ENCODE measurements around the gene UQCC5.
A peak's percentile ranks its signal among the peaks of the same experiment; 100 is the strongest.

The UQCC5 gene

GRCh38 chr3:52533623-52534280, 2.7 kb upstream of the UQCC5 start, which contains the start of gene NT5DC2:
TSS of gene NT5DC2 (minus strand) at chr3:52533857. CDS start at chr3:52533737, 120 bp downstream.
- TF ChIP-seq POLR2A (IDR thresholded peaks at IDR 0.05; ENCODE audit: low read depth, low read length): no peak
- no peak for TF ChIP-seq POLR2AphosphoS5 (IDR thresholded peaks at IDR 0.05; ENCODE audit: low read depth, low read length)
- TF ChIP-seq POU2F2 (IDR thresholded peaks at IDR 0.05; ENCODE audit: low read depth, low read length): no peak
- TF ChIP-seq PAX5 (IDR thresholded peaks at IDR 0.05; ENCODE audit: insufficient read depth, low read length, severe bottlenecking): no peak
- no peak for TF ChIP-seq TAF1 (IDR thresholded peaks at IDR 0.05; ENCODE audit: low read depth, low read length)
- TF ChIP-seq SPI1 (IDR thresholded peaks at IDR 0.05; ENCODE audit: low read depth, low read length): no peak
- peak; percentile 83 for FAIRE-seq
- DNase-seq (ENCODE audit: insufficient read length, low spot score): peak; percentile 93

- no peak for DNase-seq (ENCODE audit: insufficient read length, low spot score)
- TF ChIP-seq SPI1 (IDR thresholded peaks at IDR 0.05; ENCODE audit: low read depth, low read length): no peak
- TF ChIP-seq TAF1 (IDR thresholded peaks at IDR 0.05; ENCODE audit: low read depth, low read length): no peak
- no peak for TF ChIP-seq PAX5 (IDR thresholded peaks at IDR 0.05; ENCODE audit: insufficient read depth, low read length, severe bottlenecking)
- TF ChIP-seq POLR2A (IDR thresholded peaks at IDR 0.05; ENCODE audit: low read depth, low read length): no peak
- TF ChIP-seq POU2F2 (IDR thresholded peaks at IDR 0.05; ENCODE audit: low read depth, low read length): no peak
- peak; percentile 43 for FAIRE-seq
These were observed 1.9 kb upstream of the UQCC5 start for GRCh38 chr3:52534281-52535183.

GRCh38 chr3:52535411-52536111, 844 bp upstream of the UQCC5 start:
- no peak for TF ChIP-seq PAX5 (IDR thresholded peaks at IDR 0.05; ENCODE audit: insufficient read depth, low read length, severe bottlenecking)
- TF ChIP-seq POU2F2 (IDR thresholded peaks at IDR 0.05; ENCODE audit: low read depth, low read length): no peak
- TF ChIP-seq POLR2AphosphoS5 (IDR thresholded peaks at IDR 0.05; ENCODE audit: low read depth, low read length): no peak
- no peak for TF ChIP-seq POLR2A (IDR thresholded peaks at IDR 0.05; ENCODE audit: low read depth, low read length)
- no peak for TF ChIP-seq TAF1 (IDR thresholded peaks at IDR 0.05; ENCODE audit: low read depth, low read length)
- TF ChIP-seq SPI1 (IDR thresholded peaks at IDR 0.05; ENCODE audit: low read depth, low read length): no peak
- no peak for DNase-seq (ENCODE audit: insufficient read length, low spot score)
- peak; percentile 52 for FAIRE-seq

GRCh38 chr3:52536112-52536368, 365 bp upstream of the UQCC5 start:
- FAIRE-seq (no peak), DNase-seq (ENCODE audit: insufficient read length, low spot score) (no peak)
- TF ChIP-seq POLR2A (IDR thresholded peaks at IDR 0.05; ENCODE audit: low read depth, low read length) (no peak), POLR2AphosphoS5 (IDR thresholded peaks at IDR 0.05; ENCODE audit: low read depth, low read length) (no peak), POU2F2 (IDR thresholded peaks at IDR 0.05; ENCODE audit: low read depth, low read length) (no peak), TAF1 (IDR thresholded peaks at IDR 0.05; ENCODE audit: low read depth, low read length) (no peak), SPI1 (IDR thresholded peaks at IDR 0.05; ENCODE audit: low read depth, low read length) (no peak), PAX5 (IDR thresholded peaks at IDR 0.05; ENCODE audit: insufficient read depth, low read length, severe bottlenecking) (no peak)

- no peak for DNase-seq (ENCODE audit: insufficient read length, low spot score)
- TF ChIP-seq POLR2A (IDR thresholded peaks at IDR 0.05; ENCODE audit: low read depth, low read length): no peak
- TF ChIP-seq PAX5 (IDR thresholded peaks at IDR 0.05; ENCODE audit: insufficient read depth, low read length, severe bottlenecking): no peak
- no peak for TF ChIP-seq POU2F2 (IDR thresholded peaks at IDR 0.05; ENCODE audit: low read depth, low read length)
- TF ChIP-seq POLR2AphosphoS5 (IDR thresholded peaks at IDR 0.05; ENCODE audit: low read depth, low read length): no peak
- FAIRE-seq: no peak
These were observed 788 bp downstream of the UQCC5 start for GRCh38 chr3:52537165-52537620.

- DNase-seq (ENCODE audit: insufficient read length, low spot score) (no peak), FAIRE-seq (no peak)
- no peak for TF ChIP-seq POLR2AphosphoS5 (IDR thresholded peaks at IDR 0.05; ENCODE audit: low read depth, low read length)
- TF ChIP-seq POU2F2 (IDR thresholded peaks at IDR 0.05; ENCODE audit: low read depth, low read length): no peak
- TF ChIP-seq SPI1 (IDR thresholded peaks at IDR 0.05; ENCODE audit: low read depth, low read length): no peak
- TF ChIP-seq POLR2A (IDR thresholded peaks at IDR 0.05; ENCODE audit: low read depth, low read length): no peak
- no peak for TF ChIP-seq TAF1 (IDR thresholded peaks at IDR 0.05; ENCODE audit: low read depth, low read length)
- no peak for TF ChIP-seq PAX5 (IDR thresholded peaks at IDR 0.05; ENCODE audit: insufficient read depth, low read length, severe bottlenecking)
These were observed 1.5 kb downstream of the UQCC5 start for GRCh38 chr3:52537726-52538421.

- TF ChIP-seq POU2F2 (IDR thresholded peaks at IDR 0.05; ENCODE audit: low read depth, low read length): no peak
- TF ChIP-seq POLR2AphosphoS5 (IDR thresholded peaks at IDR 0.05; ENCODE audit: low read depth, low read length): no peak
- no peak for TF ChIP-seq POLR2A (IDR thresholded peaks at IDR 0.05; ENCODE audit: low read depth, low read length)
- TF ChIP-seq PAX5 (IDR thresholded peaks at IDR 0.05; ENCODE audit: insufficient read depth, low read length, severe bottlenecking): no peak
- no peak for TF ChIP-seq TAF1 (IDR thresholded peaks at IDR 0.05; ENCODE audit: low read depth, low read length)
- TF ChIP-seq SPI1 (IDR thresholded peaks at IDR 0.05; ENCODE audit: low read depth, low read length): no peak
- DNase-seq (ENCODE audit: insufficient read length, low spot score): no peak
- FAIRE-seq: no peak
These were observed 2.7 kb downstream of the UQCC5 start for GRCh38 chr3:52539010-52539653.

GRCh38 chr3:52541050-52541449, 4.6 kb downstream of the UQCC5 start:
- FAIRE-seq: no peak
- TF ChIP-seq POLR2AphosphoS5 (IDR thresholded peaks at IDR 0.05; ENCODE audit: low read depth, low read length) (no peak), POLR2A (IDR thresholded peaks at IDR 0.05; ENCODE audit: low read depth, low read length) (no peak), TAF1 (IDR thresholded peaks at IDR 0.05; ENCODE audit: low read depth, low read length) (no peak), PAX5 (IDR thresholded peaks at IDR 0.05; ENCODE audit: insufficient read depth, low read length, severe bottlenecking) (no peak), POU2F2 (IDR thresholded peaks at IDR 0.05; ENCODE audit: low read depth, low read length) (no peak), SPI1 (IDR thresholded peaks at IDR 0.05; ENCODE audit: low read depth, low read length) (no peak)
- DNase-seq (ENCODE audit: insufficient read length, low spot score): no peak
